Activated CD8-positive, alpha-beta memory T cell treated with anti-CD3 and anti-CD28 coated beads, Interleukin-2, amount 50 U/mL, for 1 hour (primary cell): ENCODE data around the gene ITIH5.

Experiments used
- DNase-seq: peaks from one replicate; pipeline ENCODE4 v3.0.0-alpha.2; 2020; ENCODE audit errors: extremely low read depth

ITIH5 gene

GRCh38 chr10:7587168-7587864 lies 79.5 kb downstream of the ITIH5 start:
- DNase-seq = no peak

- no peak for DNase-seq
Measured at GRCh38 chr10:7585228-7585627, 81.5 kb downstream of the ITIH5 start.

- DNase-seq = no peak
Measured at GRCh38 chr10:7583626-7584025, 83.1 kb downstream of the ITIH5 start.

GRCh38 chr10:7580520-7580919 lies 86.2 kb downstream of the ITIH5 start:
- no peak for DNase-seq

GRCh38 chr10:7579681-7580080 lies 87.1 kb downstream of the ITIH5 start:
- DNase-seq = no peak

- no peak for DNase-seq
Measured at GRCh38 chr10:7577579-7577978, 89.2 kb downstream of the ITIH5 start.

GRCh38 chr10:7577176-7577575 lies 89.6 kb downstream of the ITIH5 start:
- DNase-seq = no peak

GRCh38 chr10:7576340-7576739 lies 90.4 kb downstream of the ITIH5 start:
- DNase-seq = no peak

GRCh38 chr10:7572391-7572790 lies 94.4 kb downstream of the ITIH5 start:
- DNase-seq = no peak

GRCh38 chr10:7571981-7572380 lies 94.8 kb downstream of the ITIH5 start:
- no peak for DNase-seq

GRCh38 chr10:7567911-7568620 lies 98.7 kb downstream of the ITIH5 start:
- no peak for DNase-seq

GRCh38 chr10:7566891-7567290 lies 99.9 kb downstream of the ITIH5 start:
- no peak for DNase-seq

- DNase-seq = no peak
Measured at GRCh38 chr10:7565871-7566270, 100.9 kb downstream of the ITIH5 start.

GRCh38 chr10:7563770-7564169 lies 103.0 kb downstream of the ITIH5 start:
- DNase-seq = no peak

- DNase-seq = no peak
Measured at GRCh38 chr10:7563368-7563767, 103.4 kb downstream of the ITIH5 start.

GRCh38 chr10:7561985-7562384 lies 104.8 kb downstream of the ITIH5 start:
- DNase-seq = no peak

- no peak for DNase-seq
Measured at GRCh38 chr10:7561216-7561893, 105.4 kb downstream of the ITIH5 start.

- DNase-seq = no peak
Measured at GRCh38 chr10:7560519-7560918, 106.2 kb downstream of the ITIH5 start.

GRCh38 chr10:7559386-7559785 lies 107.4 kb downstream of the ITIH5 start:
- no peak for DNase-seq

GRCh38 chr10:7558036-7558435 lies 108.7 kb downstream of the ITIH5 start:
- no peak for DNase-seq

GRCh38 chr10:7553531-7553930 lies 113.2 kb downstream of the ITIH5 start:
- no peak for DNase-seq

GRCh38 chr10:7551950-7552716 lies 114.6 kb downstream of the ITIH5 start:
- no peak for DNase-seq
